Dedifferentiated amniotic fluid mesenchymal stem cell (primary cell): Measurements from ENCODE around the gene SLC36A2.
"Not testable (repeated sequence)": the region's sequence is repeated elsewhere in the genome, so short reads cannot be mapped to it uniquely, and the experiment has no call there.

Experiments used
- DNase-seq: peaks from one replicate; pipeline ENCODE4 v3.0.0-alpha.2; 2016; ENCODE audit errors: extremely low spot score

SLC36A2 gene

GRCh38 chr5:151347369-151347768 is at the start of gene SLC36A2:
TSS of gene SLC36A2 (minus strand) at chr5:151347559. CDS start at chr5:151347460, 99 bp downstream.
- DNase-seq: no peak

- DNase-seq: peak; percentile 8
Measured at GRCh38 chr5:151388960-151389359, 41.6 kb upstream of the SLC36A2 start.

- peak; percentile 12 for DNase-seq
Measured at GRCh38 chr5:151384106-151384505, 36.7 kb upstream of the SLC36A2 start.

GRCh38 chr5:151383011-151383410 is 35.7 kb upstream of the SLC36A2 start:
- peak; percentile 12 for DNase-seq

GRCh38 chr5:151382576-151382975 is 35.2 kb upstream of the SLC36A2 start:
- DNase-seq: peak; percentile 5

GRCh38 chr5:151381899-151382298 is 34.5 kb upstream of the SLC36A2 start:
- DNase-seq: peak; percentile 4

GRCh38 chr5:151378616-151379015 is 31.3 kb upstream of the SLC36A2 start:
- DNase-seq: no peak

- DNase-seq: no peak
Measured at GRCh38 chr5:151374539-151374938, 27.2 kb upstream of the SLC36A2 start.

- DNase-seq: not testable (repeated sequence)
Measured at GRCh38 chr5:151367038-151367437, 19.7 kb upstream of the SLC36A2 start.

- DNase-seq: no peak
Measured at GRCh38 chr5:151363673-151364072, 16.3 kb upstream of the SLC36A2 start.

- no peak for DNase-seq
Measured at GRCh38 chr5:151362970-151363369, 15.6 kb upstream of the SLC36A2 start.

- no peak for DNase-seq
Measured at GRCh38 chr5:151359391-151359790, 12.0 kb upstream of the SLC36A2 start.

GRCh38 chr5:151357792-151358191 is 10.4 kb upstream of the SLC36A2 start:
- no peak for DNase-seq

- DNase-seq: no peak
Measured at GRCh38 chr5:151357097-151357496, 9.7 kb upstream of the SLC36A2 start.

GRCh38 chr5:151351671-151352070 is 4.3 kb upstream of the SLC36A2 start:
- no peak for DNase-seq

- DNase-seq: no peak
Measured at GRCh38 chr5:151348789-151349188, 1.4 kb upstream of the SLC36A2 start.

GRCh38 chr5:151345808-151346478 is 1.4 kb downstream of the SLC36A2 start:
- DNase-seq: no peak

GRCh38 chr5:151345187-151345807 is 2.1 kb downstream of the SLC36A2 start:
- no peak for DNase-seq

GRCh38 chr5:151344088-151344487 is 3.3 kb downstream of the SLC36A2 start:
- DNase-seq: no peak

- DNase-seq: no peak
Measured at GRCh38 chr5:151340004-151340403, 7.4 kb downstream of the SLC36A2 start.

GRCh38 chr5:151338734-151339133 is 8.6 kb downstream of the SLC36A2 start:
- no peak for DNase-seq

GRCh38 chr5:151332857-151333256 is 14.5 kb downstream of the SLC36A2 start:
- DNase-seq: no peak

- DNase-seq: no peak
Measured at GRCh38 chr5:151328734-151329133, 18.6 kb downstream of the SLC36A2 start.

- no peak for DNase-seq
Measured at GRCh38 chr5:151327585-151327984, 19.8 kb downstream of the SLC36A2 start.
